SK-N-SH treated with all-trans-retinoic acid at 6 μM for 48 hours (cell line): ENCODE data around the gene PRUNE2.

ENCODE experiments used
- ATAC-seq: fragments of 200-7000 bp; cut with Tn5 transposase; 3 replicates; pipeline ENCODE4 v1.9.1; 2020; ENCODE audit warnings: mild to moderate bottlenecking, moderate library complexity
- ARNTL ChIP-seq: fragments of 450-650 bp; formaldehyde crosslinking; IDR thresholded peaks from 2 replicates; pipeline ENCODE4 v1.5.0; 2020; ENCODE audit warnings: low read depth, mild to moderate bottlenecking, moderate library complexity, borderline replicate concordance
- BACH2 ChIP-seq: fragments of 250-450 bp; sonication (Bioruptor Pico); IDR thresholded peaks from 2 replicates; pipeline ENCODE4 v1.9.0; 2021; ENCODE audit warnings: mild to moderate bottlenecking, borderline replicate concordance
- CSDC2 ChIP-seq: fragments of 250-450 bp; sonication (Bioruptor Pico); IDR thresholded peaks from 2 replicates; pipeline ENCODE4 v1.5.0; 2020; ENCODE audit warnings: mild to moderate bottlenecking, moderate library complexity
- ESRRG ChIP-seq: fragments of 250-450 bp; sonication (Bioruptor Pico); IDR thresholded peaks from 2 replicates; pipeline ENCODE4 v1.6.1; 2021; ENCODE audit warnings: mild to moderate bottlenecking
- GLIS3 ChIP-seq: fragments of 250-450 bp; sonication (Bioruptor Pico); IDR thresholded peaks from 2 replicates; pipeline ENCODE4 v1.5.0; 2020; ENCODE audit warnings: mild to moderate bottlenecking, moderate library complexity
- OSR1 ChIP-seq: fragments of 250-450 bp; sonication (Bioruptor Pico); IDR thresholded peaks from 2 replicates; pipeline ENCODE4 v1.8.0; 2022; ENCODE audit warnings: moderate library complexity, mild to moderate bottlenecking, inconsistent platforms
- PPARA ChIP-seq: fragments of 250-450 bp; sonication (Bioruptor Pico); IDR thresholded peaks from 2 replicates; pipeline ENCODE4 v1.5.0; 2020; ENCODE audit warnings: mild to moderate bottlenecking, borderline replicate concordance
- SNAI2 ChIP-seq: fragments of 250-450 bp; sonication (Bioruptor Pico); IDR thresholded peaks from 2 replicates; pipeline ENCODE4 v1.5.0; 2020; ENCODE audit warnings: mild to moderate bottlenecking, moderate library complexity
- TCF4 ChIP-seq: fragments of 250-450 bp; sonication (Bioruptor Pico); IDR thresholded peaks from 2 replicates; pipeline ENCODE4 v1.8.0; 2021; ENCODE audit warnings: mild to moderate bottlenecking, moderate library complexity, borderline replicate concordance
- TOX ChIP-seq: fragments of 250-450 bp; sonication (Bioruptor Pico); IDR thresholded peaks from 2 replicates; pipeline ENCODE4 v1.8.0; 2021; ENCODE audit warnings: mild to moderate bottlenecking, moderate library complexity, borderline replicate concordance
- ZC3H10 ChIP-seq: fragments of 250-450 bp; sonication (Bioruptor Pico); IDR thresholded peaks from 2 replicates; pipeline ENCODE4 v1.5.1; 2021; ENCODE audit warnings: mild to moderate bottlenecking, moderate library complexity
- ZFP3 ChIP-seq: fragments of 250-450 bp; sonication (Bioruptor Pico); IDR thresholded peaks from 2 replicates; pipeline ENCODE4 v1.5.0; 2020; ENCODE audit warnings: mild to moderate bottlenecking, moderate library complexity
- ZFP30 ChIP-seq: fragments of 450-650 bp; formaldehyde crosslinking; IDR thresholded peaks from 2 replicates; pipeline ENCODE4 v1.5.0; 2022; ENCODE audit warnings: mild to moderate bottlenecking, moderate library complexity
- ZNF70 ChIP-seq: fragments of 450-650 bp; formaldehyde crosslinking; IDR thresholded peaks from 2 replicates; pipeline ENCODE4 v1.5.0; 2020; ENCODE audit warnings: mild to moderate bottlenecking, moderate library complexity
- TF ChIP-seq, protein P1 (sequence below): fragments of 250-450 bp; sonication (Bioruptor Pico); IDR thresholded peaks from 2 replicates; pipeline ENCODE4 v1.5.0; 2020; ENCODE audit warnings: mild to moderate bottlenecking, moderate library complexity
- TF ChIP-seq, protein P2 (sequence below): fragments of 250-450 bp; sonication (Bioruptor Pico); IDR thresholded peaks from 2 replicates; pipeline ENCODE4 v1.5.1; 2020; ENCODE audit warnings: low read depth, mild to moderate bottlenecking, moderate library complexity
- TF ChIP-seq, protein P3 (sequence below): fragments of 250-450 bp; sonication (Bioruptor Pico); IDR thresholded peaks from 2 replicates; pipeline ENCODE4 v1.5.1; 2021; ENCODE audit warnings: mild to moderate bottlenecking, moderate library complexity
- TF ChIP-seq, protein P4 (sequence below): fragments of 250-450 bp; sonication (Bioruptor Pico); IDR thresholded peaks from 2 replicates; pipeline ENCODE4 v1.8.0; 2021; ENCODE audit warnings: low read depth, mild to moderate bottlenecking, moderate library complexity, borderline replicate concordance

Gene PRUNE2

DNA sequence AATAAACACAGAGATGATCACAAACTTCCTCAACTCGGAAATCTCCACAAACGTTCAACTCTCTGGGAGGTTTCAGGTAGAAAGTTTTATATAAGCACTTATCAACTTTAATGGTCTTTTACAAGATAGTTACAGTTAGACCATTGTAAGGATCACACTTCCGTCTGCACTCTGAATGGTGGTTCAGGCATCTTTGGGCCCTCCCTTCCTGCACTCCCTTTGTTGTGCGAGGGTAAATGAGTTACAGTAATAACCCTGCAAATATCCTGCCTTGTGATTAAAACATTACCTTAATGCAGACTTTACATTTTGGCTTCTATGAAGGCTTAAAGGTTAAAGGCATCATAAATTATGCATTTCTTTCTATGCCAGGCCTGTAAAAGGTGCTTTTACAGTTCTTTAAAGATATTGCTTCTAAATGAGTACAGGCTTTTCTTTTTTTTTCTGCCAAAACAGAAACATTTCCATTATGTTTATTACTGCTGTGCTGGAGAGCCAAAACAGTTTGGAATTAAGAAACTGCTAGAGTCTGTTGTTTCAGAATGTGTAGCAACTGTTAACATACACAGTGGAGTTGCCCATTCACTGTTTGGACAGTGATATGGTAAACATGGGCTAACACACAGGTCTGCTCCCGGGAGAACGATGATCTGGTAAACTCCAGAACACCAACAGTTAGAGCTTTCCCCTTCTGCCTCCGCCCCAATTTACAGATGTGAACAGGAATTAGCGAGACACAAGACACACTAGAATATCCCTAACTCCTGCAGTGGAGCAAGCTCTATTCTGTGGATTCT lies 1.1 kb downstream of the PRUNE2 start:
- ATAC-seq: no peak
- no peak for TF ChIP-seq TOX (CRISPR knock-in tag)
- TF ChIP-seq ZNF70 (CRISPR knock-in tag): no peak
- no peak for TF ChIP-seq ESRRG (CRISPR knock-in tag)

DNA sequence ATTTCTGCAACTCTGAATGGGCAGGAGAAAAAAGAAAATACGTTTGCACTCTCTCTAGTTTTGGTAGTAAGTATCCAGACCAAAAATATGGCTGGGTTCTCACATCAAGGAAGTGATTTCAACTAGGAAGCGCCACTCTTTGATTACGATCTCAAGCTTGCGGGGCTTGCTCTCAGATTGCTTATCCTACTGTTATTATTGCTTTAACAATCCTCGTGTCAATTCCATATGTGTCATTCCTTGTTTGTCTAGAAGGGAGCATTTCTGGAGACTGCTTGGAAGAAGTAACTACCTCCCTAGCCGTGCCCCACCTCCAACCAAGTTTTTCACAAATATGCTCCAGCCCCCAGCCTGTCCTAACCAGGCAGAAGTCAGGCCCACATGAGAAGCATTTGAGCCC lies 3.5 kb downstream of the PRUNE2 start:
- ATAC-seq: no peak
- TF ChIP-seq, protein P1, sequence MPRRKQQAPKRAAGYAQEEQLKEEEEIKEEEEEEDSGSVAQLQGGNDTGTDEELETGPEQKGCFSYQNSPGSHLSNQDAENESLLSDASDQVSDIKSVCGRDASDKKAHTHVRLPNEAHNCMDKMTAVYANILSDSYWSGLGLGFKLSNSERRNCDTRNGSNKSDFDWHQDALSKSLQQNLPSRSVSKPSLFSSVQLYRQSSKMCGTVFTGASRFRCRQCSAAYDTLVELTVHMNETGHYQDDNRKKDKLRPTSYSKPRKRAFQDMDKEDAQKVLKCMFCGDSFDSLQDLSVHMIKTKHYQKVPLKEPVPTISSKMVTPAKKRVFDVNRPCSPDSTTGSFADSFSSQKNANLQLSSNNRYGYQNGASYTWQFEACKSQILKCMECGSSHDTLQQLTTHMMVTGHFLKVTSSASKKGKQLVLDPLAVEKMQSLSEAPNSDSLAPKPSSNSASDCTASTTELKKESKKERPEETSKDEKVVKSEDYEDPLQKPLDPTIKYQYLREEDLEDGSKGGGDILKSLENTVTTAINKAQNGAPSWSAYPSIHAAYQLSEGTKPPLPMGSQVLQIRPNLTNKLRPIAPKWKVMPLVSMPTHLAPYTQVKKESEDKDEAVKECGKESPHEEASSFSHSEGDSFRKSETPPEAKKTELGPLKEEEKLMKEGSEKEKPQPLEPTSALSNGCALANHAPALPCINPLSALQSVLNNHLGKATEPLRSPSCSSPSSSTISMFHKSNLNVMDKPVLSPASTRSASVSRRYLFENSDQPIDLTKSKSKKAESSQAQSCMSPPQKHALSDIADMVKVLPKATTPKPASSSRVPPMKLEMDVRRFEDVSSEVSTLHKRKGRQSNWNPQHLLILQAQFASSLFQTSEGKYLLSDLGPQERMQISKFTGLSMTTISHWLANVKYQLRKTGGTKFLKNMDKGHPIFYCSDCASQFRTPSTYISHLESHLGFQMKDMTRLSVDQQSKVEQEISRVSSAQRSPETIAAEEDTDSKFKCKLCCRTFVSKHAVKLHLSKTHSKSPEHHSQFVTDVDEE (CRISPR knock-in tag): no peak
- TF ChIP-seq ZFP30 (CRISPR knock-in tag): no peak

DNA sequence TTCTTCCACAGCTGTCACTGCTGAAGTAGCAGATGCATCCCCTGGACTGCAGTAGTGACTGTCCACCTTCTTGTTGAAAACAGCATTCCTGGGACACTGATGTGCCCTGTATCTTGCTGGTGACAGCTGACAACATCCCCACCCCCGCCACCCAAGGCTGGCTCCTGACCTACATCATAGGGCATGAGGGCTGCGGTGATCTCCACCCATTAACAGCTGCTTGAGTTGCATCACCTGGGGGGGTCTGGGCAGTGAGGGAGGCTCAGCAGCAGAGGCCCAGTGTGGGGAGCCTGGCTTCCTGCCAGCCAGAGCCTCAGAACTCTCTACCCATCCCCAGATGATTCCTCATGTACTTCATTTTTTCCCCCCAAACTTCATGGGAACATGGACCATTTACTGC lies 4.1 kb downstream of the PRUNE2 start:
- TF ChIP-seq, protein P2, sequence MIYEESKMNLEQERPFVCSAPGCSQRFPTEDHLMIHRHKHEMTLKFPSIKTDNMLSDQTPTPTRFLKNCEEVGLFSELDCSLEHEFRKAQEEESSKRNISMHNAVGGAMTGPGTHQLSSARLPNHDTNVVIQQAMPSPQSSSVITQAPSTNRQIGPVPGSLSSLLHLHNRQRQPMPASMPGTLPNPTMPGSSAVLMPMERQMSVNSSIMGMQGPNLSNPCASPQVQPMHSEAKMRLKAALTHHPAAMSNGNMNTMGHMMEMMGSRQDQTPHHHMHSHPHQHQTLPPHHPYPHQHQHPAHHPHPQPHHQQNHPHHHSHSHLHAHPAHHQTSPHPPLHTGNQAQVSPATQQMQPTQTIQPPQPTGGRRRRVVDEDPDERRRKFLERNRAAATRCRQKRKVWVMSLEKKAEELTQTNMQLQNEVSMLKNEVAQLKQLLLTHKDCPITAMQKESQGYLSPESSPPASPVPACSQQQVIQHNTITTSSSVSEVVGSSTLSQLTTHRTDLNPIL (CRISPR knock-in tag): no peak
- TF ChIP-seq TCF4 (CRISPR knock-in tag) (no peak), ZNF70 (CRISPR knock-in tag) (no peak), OSR1 (CRISPR knock-in tag) (no peak), ZFP30 (CRISPR knock-in tag) (no peak), GLIS3 (no peak), CSDC2 (CRISPR knock-in tag) (no peak), ARNTL (no peak), ZC3H10 (no peak), PPARA (CRISPR knock-in tag) (no peak)
- TF ChIP-seq, protein P1 (CRISPR knock-in tag): no peak
- TF ChIP-seq, all 23 proteins: peak for 0
- ATAC-seq: no peak

DNA sequence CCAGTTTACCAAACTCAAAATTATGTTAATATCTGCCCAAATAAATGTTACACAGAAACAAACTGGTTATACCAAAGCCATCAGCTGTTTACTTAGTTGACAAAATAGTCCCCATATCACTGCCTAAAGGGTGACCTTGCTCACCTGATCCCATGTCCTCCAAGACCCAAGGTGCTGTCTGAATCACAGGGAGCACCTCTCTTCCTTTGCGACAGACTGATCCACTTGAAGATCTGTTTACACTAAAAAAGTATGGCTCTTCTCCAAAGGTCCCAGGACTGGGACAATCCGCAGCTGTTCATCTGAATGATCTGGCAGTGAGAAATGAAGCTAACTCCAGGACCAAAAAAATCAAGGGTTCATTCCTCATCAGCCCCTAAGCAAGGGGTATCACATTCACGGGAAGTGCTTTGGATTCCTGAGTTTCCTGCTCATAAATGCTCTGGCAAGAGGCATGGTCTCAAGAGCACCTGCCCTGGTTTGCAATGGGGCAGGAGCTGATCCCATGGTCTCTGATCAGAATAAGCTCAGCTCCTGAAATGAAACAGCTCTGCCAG lies 5.0 kb downstream of the PRUNE2 start:
- no peak for ATAC-seq
- TF ChIP-seq CSDC2 (CRISPR knock-in tag): no peak

DNA sequence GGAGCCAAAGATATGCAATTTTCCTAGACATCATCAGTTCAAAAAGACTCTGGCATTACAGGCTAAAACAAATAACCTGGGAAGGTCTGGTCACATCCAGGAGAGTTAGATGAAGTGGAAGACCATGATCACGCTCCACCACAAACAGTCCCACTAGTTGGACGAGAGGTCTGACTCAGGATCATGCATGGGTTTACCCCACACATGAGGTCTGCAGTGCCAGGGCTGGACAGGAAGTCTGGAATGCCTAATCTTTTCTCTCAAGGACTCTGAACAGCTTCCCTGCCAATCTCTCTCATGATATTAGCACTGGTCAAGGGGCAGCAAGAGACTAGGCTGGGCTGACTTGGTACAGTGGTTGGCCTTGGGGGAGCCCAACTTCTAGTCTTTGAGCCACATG lies 7.1 kb downstream of the PRUNE2 start:
- no peak for ATAC-seq
- TF ChIP-seq, protein P2 (CRISPR knock-in tag): no peak
- TF ChIP-seq, protein P3, sequence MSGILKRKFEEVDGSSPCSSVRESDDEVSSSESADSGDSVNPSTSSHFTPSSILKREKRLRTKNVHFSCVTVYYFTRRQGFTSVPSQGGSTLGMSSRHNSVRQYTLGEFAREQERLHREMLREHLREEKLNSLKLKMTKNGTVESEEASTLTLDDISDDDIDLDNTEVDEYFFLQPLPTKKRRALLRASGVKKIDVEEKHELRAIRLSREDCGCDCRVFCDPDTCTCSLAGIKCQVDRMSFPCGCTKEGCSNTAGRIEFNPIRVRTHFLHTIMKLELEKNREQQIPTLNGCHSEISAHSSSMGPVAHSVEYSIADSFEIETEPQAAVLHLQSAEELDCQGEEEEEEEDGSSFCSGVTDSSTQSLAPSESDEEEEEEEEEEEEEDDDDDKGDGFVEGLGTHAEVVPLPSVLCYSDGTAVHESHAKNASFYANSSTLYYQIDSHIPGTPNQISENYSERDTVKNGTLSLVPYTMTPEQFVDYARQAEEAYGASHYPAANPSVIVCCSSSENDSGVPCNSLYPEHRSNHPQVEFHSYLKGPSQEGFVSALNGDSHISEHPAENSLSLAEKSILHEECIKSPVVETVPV (CRISPR knock-in tag): no peak
- TF ChIP-seq ARNTL (no peak), SNAI2 (CRISPR knock-in tag) (no peak), ZFP3 (CRISPR knock-in tag) (no peak), ESRRG (CRISPR knock-in tag) (no peak), CSDC2 (CRISPR knock-in tag) (no peak), BACH2 (CRISPR knock-in tag) (no peak), ZC3H10 (no peak), OSR1 (CRISPR knock-in tag) (no peak)
- TF ChIP-seq, protein P4, sequence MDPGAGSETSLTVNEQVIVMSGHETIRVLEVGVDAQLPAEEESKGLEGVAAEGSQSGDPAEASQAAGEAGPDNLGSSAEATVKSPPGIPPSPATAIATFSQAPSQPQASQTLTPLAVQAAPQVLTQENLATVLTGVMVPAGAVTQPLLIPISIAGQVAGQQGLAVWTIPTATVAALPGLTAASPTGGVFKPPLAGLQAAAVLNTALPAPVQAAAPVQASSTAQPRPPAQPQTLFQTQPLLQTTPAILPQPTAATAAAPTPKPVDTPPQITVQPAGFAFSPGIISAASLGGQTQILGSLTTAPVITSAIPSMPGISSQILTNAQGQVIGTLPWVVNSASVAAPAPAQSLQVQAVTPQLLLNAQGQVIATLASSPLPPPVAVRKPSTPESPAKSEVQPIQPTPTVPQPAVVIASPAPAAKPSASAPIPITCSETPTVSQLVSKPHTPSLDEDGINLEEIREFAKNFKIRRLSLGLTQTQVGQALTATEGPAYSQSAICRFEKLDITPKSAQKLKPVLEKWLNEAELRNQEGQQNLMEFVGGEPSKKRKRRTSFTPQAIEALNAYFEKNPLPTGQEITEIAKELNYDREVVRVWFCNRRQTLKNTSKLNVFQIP (CRISPR knock-in tag): no peak
- TF ChIP-seq, protein P1 (CRISPR knock-in tag): no peak
